RWPE1 (cell line): ENCODE results near the gene GJA4.
"Not testable (repeated sequence)": the region's sequence is repeated elsewhere in the genome, so short reads cannot be mapped to it uniquely, and the experiment has no call there.

Experiments
- CTCF ChIA-PET: fragments of 350-600 bp; sonication (Branson Sonifier 250); formaldehyde crosslinking; extraction: SDS; loops from one replicate; lab custom pipeline; 2021; lab: Yijun Ruan, JAX
- POLR2A ChIA-PET: fragments of 400-600 bp; formaldehyde crosslinking; extraction: SDS; loops from one replicate; lab custom pipeline; 2020; ENCODE audit warnings: antibody characterized with exemption; ENCODE audit not compliant: low non-redundant PET; lab: Yijun Ruan, JAX
- DNase-seq: peaks from one replicate; pipeline ENCODE4 v3.0.0; 2012; ENCODE audit warnings: low spot score
- H3K27ac ChIP-seq: fragments of 450-650 bp; 2 replicates; pipeline ENCODE4 v1.5.1; 2017
- TF ChIP-seq, protein P1 (sequence below): fragments of 450-650 bp; conservative IDR thresholded peaks from 2 replicates; pipeline ENCODE4 v1.5.1; 2017; ENCODE audit warnings: low read depth, mild to moderate bottlenecking

Gene GJA4

DNA sequence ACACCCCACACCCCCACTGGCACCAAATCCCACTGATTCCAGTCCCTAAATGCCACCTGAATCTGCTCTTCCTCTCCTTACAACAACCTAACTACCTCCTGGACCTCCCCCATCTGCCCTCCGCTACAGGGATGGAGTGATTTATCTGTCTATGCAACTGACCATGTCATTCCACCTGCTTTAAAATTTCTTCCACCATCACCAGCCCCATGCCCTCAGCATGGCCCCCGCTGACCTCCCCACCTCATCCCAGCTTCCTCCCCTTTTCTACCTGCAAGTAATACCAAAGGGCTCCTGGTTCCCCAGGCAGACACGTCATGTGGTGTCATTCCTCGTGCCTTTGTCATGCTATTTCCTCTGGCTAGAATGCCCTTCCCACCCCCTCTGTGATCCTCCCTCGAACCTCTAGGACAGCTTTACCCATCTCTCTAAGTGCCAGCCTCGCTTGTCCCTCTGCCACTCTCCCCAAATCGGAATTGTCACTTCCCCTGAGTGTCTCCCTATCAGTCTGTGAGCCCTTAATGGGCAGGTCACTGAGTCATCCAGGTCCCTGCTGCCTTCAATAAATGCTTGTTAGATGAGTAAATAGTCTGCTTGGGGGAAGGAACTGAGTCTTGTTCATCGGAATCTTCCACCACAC lies 29.5 kb upstream of the GJA4 start:
- ChIA-PET CTCF (interaction anchor here (0.6 to 0.8 kb wide), 2 partner anchors 23 to 612 kb away, joined by 3 read pairs; no protein-coding TSS in a partner anchor), POLR2A (interaction anchor here (0.5 to 0.9 kb wide), 2 partner anchors 16 to 19 kb away, joined by 3 read pairs; no protein-coding TSS in a partner anchor)
- TF ChIP-seq, protein P1, sequence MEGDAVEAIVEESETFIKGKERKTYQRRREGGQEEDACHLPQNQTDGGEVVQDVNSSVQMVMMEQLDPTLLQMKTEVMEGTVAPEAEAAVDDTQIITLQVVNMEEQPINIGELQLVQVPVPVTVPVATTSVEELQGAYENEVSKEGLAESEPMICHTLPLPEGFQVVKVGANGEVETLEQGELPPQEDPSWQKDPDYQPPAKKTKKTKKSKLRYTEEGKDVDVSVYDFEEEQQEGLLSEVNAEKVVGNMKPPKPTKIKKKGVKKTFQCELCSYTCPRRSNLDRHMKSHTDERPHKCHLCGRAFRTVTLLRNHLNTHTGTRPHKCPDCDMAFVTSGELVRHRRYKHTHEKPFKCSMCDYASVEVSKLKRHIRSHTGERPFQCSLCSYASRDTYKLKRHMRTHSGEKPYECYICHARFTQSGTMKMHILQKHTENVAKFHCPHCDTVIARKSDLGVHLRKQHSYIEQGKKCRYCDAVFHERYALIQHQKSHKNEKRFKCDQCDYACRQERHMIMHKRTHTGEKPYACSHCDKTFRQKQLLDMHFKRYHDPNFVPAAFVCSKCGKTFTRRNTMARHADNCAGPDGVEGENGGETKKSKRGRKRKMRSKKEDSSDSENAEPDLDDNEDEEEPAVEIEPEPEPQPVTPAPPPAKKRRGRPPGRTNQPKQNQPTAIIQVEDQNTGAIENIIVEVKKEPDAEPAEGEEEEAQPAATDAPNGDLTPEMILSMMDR = no peak
- peak overlapping the region; percentile 89 for H3K27ac ChIP-seq
- DNase-seq = peak; percentile 93

DNA sequence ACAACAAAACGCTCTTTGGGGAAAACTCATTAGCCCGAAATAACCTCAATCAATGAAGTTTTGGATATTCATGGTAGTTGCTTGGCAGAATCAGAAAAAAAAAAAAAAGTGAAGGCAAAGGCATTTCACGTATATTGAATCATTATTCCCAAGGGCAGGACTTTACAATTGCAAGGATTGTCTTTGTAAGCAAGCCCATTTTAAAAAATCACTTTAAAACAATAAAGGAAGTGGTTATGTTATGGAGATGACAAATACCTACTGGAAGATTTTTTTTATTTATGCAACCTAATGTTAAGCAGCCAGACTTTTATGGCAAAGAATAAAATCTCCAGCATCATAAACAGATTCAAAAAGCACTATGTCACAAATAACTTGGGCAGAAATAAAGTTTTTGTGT lies 23.9 kb upstream of the GJA4 start:
- DNase-seq = no peak
- H3K27ac ChIP-seq = no peak overlapping the region
- CTCF ChIA-PET = no interaction called here
- POLR2A ChIA-PET = no interaction called here
- TF ChIP-seq, protein P1 = no peak

DNA sequence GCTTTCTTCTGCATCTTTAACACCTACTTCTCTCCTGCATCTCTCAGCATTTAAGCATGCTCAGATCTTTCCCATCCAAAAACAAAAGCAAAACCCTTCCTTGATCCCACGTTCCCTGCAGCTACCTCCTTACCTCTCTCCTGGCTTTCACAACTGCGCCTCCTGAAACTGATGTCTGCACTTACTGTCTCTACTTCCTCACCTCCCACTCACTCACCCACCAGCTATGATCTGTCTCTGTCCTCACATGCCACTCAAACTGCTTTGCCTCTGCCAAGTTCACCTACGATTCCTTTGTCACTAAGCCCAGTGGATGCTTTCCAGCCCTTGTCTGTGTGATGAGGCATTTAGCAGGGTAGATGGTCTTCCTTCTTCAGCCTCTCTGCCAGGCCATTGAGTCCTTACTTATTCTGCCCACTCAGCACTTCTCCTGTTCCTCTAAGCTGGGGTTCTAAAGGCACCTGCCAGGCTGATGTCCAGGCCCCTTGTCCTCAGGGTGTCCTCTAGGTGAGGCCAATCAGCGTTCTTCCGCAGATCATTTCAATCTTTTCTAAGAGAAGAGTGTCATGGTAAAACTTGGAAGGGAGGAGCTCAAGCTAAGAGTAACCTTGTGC lies 21.8 kb upstream of the GJA4 start:
- ChIA-PET POLR2A (no interaction called here), CTCF (interaction anchor here (0.7 to 1.2 kb wide), 3 partner anchors 17 to 81 kb away, joined by 3 to 5 read pairs (median 3); no protein-coding TSS in a partner anchor)
- TF ChIP-seq, protein P1 = no peak
- no peak for DNase-seq
- H3K27ac ChIP-seq = no peak overlapping the region; the same call in 1 of the 2 replicates

DNA sequence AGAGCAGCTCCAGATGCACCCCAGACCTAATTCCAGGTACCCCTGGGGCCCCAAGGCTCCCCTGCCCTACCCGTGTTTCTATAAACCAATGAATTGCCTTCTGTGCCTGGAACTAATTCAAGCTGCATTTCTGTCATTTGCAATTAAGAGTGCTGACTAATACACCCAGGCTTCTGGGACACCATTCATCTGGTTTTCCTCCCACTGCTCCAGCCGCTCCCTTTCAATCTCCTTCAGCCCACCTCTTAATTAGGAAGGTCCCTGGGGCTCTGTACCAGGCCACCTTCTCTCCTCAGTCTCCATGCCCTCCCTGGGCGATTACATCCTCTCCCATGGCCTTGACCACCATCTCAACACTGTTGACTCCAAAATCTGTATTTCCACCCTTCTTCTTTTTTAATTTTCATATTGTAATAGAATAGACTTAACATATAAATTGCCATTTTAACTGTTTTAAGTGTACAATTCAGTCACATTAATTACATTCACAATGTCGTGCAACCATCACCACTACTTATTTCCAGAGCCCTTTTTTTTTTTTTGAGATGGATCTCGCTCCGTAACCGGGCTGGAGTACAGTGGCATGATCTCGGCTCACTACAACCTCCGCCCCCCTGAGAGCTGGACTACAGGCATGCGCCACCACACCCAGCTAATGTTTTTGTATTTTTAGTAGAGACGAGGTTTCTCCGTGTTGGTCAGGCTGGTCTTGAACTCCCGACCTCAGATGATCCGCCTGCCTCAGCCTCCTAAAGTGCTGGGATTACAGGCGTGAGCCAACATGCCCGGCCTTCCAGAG lies 21.0 kb upstream of the GJA4 start:
- CTCF ChIA-PET = interaction anchor here (0.7 to 1.2 kb wide), 2 partner anchors 29 to 81 kb away, joined by 3 to 5 read pairs; no protein-coding TSS in a partner anchor
- no peak for DNase-seq
- POLR2A ChIA-PET = no interaction called here

DNA sequence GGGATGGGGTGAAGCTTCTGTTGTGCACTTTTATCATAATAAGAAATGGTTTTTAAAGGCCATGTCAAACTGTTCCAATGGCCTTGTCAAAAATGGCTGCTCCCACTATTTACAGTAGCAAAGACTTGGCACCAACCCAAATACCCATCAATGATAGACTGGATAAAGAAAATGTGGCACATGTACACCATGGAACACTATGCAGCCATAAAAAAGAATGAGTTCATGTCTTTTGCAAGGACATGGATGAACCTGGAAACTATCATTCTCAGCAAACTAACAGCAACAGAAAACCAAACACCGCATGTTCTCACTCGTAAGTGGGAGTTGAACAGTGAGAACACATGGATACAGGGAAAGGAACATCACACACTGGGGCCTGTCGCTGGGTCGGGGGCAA lies 19.7 kb upstream of the GJA4 start:
- DNase-seq, POLR2A ChIA-PET, H3K27ac ChIP-seq, CTCF ChIA-PET: not testable (repeated sequence)

More for the DNA sequence above, 21.0 kb upstream of the GJA4 start:
- TF ChIP-seq, protein P1 = no peak
- no peak overlapping the region; the same call in 1 of the 2 replicates for H3K27ac ChIP-seq

DNA sequence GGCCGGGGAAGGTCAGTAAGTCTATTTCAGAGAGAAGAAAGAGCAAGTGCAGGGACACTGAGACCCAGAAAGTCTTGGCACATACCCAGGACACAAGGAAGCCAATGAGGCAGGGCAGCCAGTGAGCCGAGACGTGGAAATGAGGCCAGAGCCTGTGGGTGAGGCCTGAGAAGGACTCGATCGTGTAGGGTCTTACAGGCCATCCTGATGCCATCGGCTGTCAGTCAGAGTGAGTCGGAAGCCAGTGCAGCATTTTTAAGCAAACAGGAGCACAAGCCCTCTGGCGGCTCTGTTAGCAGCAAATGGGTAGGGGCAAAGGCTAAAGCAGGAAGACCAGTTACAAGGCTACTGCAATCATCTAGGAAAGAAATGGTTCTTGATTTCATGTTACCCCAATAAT lies 17.8 kb upstream of the GJA4 start:
- TF ChIP-seq, protein P1 = no peak
- H3K27ac ChIP-seq = no peak overlapping the region
- ChIA-PET POLR2A (no interaction called here), CTCF (no interaction called here)
- DNase-seq = no peak
